PC-3 (cell line): ENCODE results near the gene GALNTL6.

Experiments
- EZH2phosphoT487 ChIP-seq: fragments of 300-600 bp; sonication (generic); IDR thresholded peaks from 2 replicates; pipeline ENCODE4 v1.6.1; 2018; ENCODE audit warnings: mild to moderate bottlenecking, antibody characterized with exemption, low read length, borderline replicate concordance
- TF ChIP-seq, protein P1 (sequence below): fragments of 300-600 bp; sonication (generic); conservative IDR thresholded peaks from 2 replicates; pipeline ENCODE4 v1.5.1; 2017; ENCODE audit warnings: antibody characterized with exemption, low read depth, mild to moderate bottlenecking, low read length

DNA sequence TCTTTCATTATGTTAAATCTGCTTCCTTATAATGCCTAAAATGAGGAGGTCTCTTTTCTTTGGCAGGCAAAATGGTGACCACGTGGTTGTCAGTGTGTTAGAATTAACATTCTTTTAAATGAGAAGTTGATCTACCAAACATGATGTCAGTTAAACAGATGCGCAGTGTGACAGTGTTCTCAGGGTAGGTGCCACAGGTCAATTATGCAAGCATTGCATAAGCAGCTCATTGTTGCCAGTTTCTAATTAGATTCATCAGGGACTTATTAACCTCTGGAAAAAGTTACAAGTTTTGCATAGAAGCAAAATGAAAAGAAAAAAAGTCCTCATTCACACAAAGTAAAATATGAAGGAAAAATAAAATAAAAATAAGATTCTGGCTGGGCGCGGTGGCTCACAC lies 1031.4 kb downstream of the GALNTL6 start:
- TF ChIP-seq, protein P1, sequence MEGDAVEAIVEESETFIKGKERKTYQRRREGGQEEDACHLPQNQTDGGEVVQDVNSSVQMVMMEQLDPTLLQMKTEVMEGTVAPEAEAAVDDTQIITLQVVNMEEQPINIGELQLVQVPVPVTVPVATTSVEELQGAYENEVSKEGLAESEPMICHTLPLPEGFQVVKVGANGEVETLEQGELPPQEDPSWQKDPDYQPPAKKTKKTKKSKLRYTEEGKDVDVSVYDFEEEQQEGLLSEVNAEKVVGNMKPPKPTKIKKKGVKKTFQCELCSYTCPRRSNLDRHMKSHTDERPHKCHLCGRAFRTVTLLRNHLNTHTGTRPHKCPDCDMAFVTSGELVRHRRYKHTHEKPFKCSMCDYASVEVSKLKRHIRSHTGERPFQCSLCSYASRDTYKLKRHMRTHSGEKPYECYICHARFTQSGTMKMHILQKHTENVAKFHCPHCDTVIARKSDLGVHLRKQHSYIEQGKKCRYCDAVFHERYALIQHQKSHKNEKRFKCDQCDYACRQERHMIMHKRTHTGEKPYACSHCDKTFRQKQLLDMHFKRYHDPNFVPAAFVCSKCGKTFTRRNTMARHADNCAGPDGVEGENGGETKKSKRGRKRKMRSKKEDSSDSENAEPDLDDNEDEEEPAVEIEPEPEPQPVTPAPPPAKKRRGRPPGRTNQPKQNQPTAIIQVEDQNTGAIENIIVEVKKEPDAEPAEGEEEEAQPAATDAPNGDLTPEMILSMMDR, result no peak
- no peak for TF ChIP-seq EZH2phosphoT487
